Lower leg skin (tissue), 4 donors: ENCODE measurements around the gene HLA-DQA2. TPM values are rescaled to one million over a fixed set of nuclear protein-coding genes. Genes with fewer than 3 reads are reported as not detected.
A peak's percentile ranks its signal among the peaks of the same experiment; 100 is the strongest.

ENCODE experiments used
- DNase-seq, 2 donors: peaks; one replicate each; pipeline ENCODE4 v3.0.0-alpha.2; 2019; ENCODE audit warnings: low spot score in 2 of 2
- H3K4me3 ChIP-seq: fragments of 200-600 bp; sonication (generic); 2 replicates; pipeline ENCODE4 v1.5.1; 2017; ENCODE audit warnings: mild to moderate bottlenecking, low read depth; ENCODE audit not compliant: poor library complexity, severe bottlenecking
- POLR2A ChIP-seq, 2 donors: fragments of 450-650 bp; IDR thresholded peaks; one replicate each; pipeline ENCODE4 v1.6.1; 2016 to 2017; ENCODE audit warnings: antibody characterized with exemption in 2 of 2, mild to moderate bottlenecking in 1 of 2, moderate library complexity in 1 of 2
- WGBS, 2 donors: methylation state at CpG; one replicate each; pipeline ENCODE4 v1.1.5; 2018; 5-methylcytosine and 5-hydroxymethylcytosine counted together
- intact Hi-C: fragments of 100-400 bp; cut with DNase I; formaldehyde crosslinking; loops from one replicate; pipeline ENCODE4 v1.15.0; 2023; ENCODE audit warnings: low total_unique reads
- microRNA-seq, 2 donors: library from miRNA; unstranded; fragments of <30 nt; microRNA quantifications; one replicate each; pipeline ENCODE4, GENCODE V29; 2016; ENCODE audit warnings: borderline replicate concordance in 2 of 2, borderline number of aligned reads in 1 of 2
- total RNA-seq, 4 donors: library from RNA; depleted of rRNA; stranded (reverse); fragments of >200 nt; gene quantifications; one replicate each; pipeline ENCODE4 v1.1.0, GENCODE V29; 2016
- TF ChIP-seq, protein P1 (sequence below), 3 donors: fragments of 450-650 bp; IDR thresholded peaks; one replicate each; pipeline ENCODE4 v1.5.1; 2016; ENCODE audit warnings: antibody characterized with exemption in 3 of 3, mild to moderate bottlenecking in 3 of 3, moderate library complexity in 2 of 3

Gene HLA-DQA2
- total RNA-seq, 4 donors from 2014 or later: 3.4 to 7.2 (median 5.6) TPM

DNA sequence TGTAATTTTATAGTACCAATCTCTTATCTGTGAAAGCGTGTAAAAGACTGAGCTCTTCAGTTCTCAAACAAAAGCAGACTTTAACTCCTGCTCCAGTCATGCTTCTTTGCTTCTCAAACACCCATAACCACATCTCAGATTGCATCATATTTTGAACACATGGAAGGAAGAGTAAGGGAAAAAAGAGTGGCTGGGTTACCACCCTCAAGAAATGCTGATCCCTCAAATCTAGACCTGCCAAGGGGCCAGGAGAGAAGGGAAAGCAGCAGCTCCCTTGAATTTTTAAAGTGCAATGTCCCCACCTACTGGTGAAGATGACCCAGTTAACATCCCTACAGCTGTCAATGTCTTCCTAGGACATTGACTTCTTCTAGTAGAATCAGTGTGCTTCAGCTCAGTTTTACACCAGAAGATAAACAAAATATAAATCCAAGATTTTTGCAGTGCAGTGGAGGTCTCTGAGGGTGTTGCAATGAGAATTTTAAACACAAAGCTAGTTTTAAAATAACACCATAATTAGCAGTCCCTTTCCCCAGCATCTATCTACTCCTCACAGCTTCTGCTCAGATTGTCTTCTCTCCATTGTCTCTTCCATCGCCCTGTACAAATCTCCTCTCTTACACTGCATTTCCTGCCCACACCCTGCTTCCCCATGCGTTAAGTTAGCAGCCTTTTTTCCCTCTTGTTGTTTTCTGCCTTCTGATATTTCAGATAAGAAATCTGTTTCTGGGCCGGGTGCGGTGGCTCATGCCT is 44.8 kb downstream of the HLA-DQA2 start:
- 45 to 46% methylated on average over 5 of the region's 5 CpGs for WGBS, 2 donors
- intact Hi-C loops: no loop called here
- H3K4me3 ChIP-seq: no peak overlapping the region
- no peak for TF ChIP-seq POLR2A (IDR thresholded peaks at IDR 0.05)
- TF ChIP-seq, protein P1, sequence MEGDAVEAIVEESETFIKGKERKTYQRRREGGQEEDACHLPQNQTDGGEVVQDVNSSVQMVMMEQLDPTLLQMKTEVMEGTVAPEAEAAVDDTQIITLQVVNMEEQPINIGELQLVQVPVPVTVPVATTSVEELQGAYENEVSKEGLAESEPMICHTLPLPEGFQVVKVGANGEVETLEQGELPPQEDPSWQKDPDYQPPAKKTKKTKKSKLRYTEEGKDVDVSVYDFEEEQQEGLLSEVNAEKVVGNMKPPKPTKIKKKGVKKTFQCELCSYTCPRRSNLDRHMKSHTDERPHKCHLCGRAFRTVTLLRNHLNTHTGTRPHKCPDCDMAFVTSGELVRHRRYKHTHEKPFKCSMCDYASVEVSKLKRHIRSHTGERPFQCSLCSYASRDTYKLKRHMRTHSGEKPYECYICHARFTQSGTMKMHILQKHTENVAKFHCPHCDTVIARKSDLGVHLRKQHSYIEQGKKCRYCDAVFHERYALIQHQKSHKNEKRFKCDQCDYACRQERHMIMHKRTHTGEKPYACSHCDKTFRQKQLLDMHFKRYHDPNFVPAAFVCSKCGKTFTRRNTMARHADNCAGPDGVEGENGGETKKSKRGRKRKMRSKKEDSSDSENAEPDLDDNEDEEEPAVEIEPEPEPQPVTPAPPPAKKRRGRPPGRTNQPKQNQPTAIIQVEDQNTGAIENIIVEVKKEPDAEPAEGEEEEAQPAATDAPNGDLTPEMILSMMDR (IDR thresholded peaks at IDR 0.05): no peak
- peak in 1 of 2 donors; percentile 55 for DNase-seq

DNA sequence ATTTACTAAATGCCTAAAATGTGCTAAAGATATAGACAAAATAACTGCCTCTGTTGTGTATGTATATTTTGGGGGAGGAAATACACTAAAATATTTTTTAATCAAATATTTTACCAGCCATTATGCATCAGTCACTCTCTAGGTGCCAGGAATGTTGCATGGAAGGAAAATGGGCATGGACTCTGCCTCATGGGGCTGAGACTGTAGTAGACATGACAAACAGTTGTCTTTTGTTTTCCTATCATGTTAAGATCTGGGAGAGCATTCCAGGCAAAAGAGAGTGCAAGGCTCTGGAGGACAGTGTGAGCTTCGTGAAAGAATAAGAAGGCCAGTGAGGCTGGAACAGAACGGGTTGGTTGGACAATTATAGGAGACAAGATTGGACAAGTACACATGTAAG is 49.1 kb downstream of the HLA-DQA2 start:
- DNase-seq: no peak
- no peak overlapping the region for H3K4me3 ChIP-seq
- no peak for TF ChIP-seq POLR2A (IDR thresholded peaks at IDR 0.05)
- TF ChIP-seq, protein P1 (IDR thresholded peaks at IDR 0.05): no peak
- WGBS, 2 donors: 39% methylated on average over 2 of the region's 2 CpGs
- intact Hi-C loops: loop anchor here (10.0 kb wide), 1 partner anchor 376 kb away; no protein-coding TSS in a partner anchor

DNA sequence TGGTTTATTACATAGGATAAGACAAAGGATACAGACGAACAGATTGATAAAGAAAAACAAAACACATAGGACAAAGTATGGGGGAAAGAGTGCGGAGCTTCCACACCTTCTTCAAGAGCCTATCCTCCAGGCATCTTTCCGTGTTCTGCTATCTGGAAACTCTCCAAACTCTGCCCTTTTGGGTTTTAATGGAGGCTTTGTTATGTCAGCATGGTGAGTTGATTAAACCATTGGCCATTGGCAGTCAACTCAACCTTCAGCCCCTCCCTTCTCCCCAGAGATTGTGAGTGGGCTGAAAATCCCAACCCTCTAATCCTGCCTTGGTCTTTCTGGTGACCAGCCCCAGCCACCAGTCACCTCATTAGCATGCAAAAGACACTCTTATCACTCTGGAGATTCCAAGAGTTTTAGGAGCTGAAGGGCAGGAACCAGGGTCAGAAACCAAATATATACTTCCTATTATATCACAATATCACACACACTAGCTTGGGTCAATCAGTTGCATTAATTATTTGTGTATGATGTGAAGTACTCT is 51.8 kb downstream of the HLA-DQA2 start:
- TF ChIP-seq, protein P1 (IDR thresholded peaks at IDR 0.05): no peak
- TF ChIP-seq POLR2A (IDR thresholded peaks at IDR 0.05): no peak
- no peak overlapping the region for H3K4me3 ChIP-seq
- intact Hi-C loops: loop anchor here (10.0 kb wide), 1 partner anchor 378 kb away; no protein-coding TSS in a partner anchor
- WGBS, 2 donors: 42 to 64% methylated on average over 3 of the region's 3 CpGs
- no peak for DNase-seq

DNA sequence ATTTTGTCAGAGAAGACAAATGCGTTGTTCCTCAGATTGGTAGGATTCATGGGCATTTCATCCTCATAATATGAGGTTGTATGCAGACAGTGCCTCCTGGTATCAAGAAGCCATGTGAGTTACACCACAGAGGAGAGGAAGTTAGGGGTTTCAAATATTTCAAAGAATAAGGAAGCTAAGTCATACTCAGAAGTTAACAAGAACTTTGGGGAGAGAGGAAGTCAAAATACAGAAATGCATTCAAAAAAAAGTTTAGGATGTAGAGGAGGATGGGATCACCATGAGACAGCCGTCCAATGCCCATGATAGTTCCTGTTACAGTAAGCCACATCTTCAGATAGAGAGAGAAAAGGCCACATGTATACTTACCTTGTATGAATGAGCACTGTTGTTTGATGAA is 53.3 kb downstream of the HLA-DQA2 start:
- 69% methylated on average over 2 of the region's 2 CpGs for WGBS, 2 donors
- no peak for TF ChIP-seq POLR2A (IDR thresholded peaks at IDR 0.05)
- TF ChIP-seq, protein P1 (IDR thresholded peaks at IDR 0.05): no peak
- no peak overlapping the region for H3K4me3 ChIP-seq
- intact Hi-C loops: loop anchor here (10.0 kb wide), 1 partner anchor 380 kb away; no protein-coding TSS in a partner anchor
- DNase-seq: no peak

Small RNA genes within 50 kb of the gene (microRNA-seq; reads per million reads assigned to microRNA genes)
- gene MIR3135B: 0 reads per million in 2 donors

Other genes starting within 250 kb of the HLA-DQA2 start
- gene HLA-DRB5, start 211.1 kb upstream of the HLA-DQA2 start, total RNA-seq: 10 to 100 TPM in 1 of 4 donors, 1 to 10 TPM in 2, under 1 TPM in 1; 0.25 to 23.9 (median 2.7) TPM
- 10 to 100 TPM; 37.6 to 65.7 (median 58.6) TPM for gene HLA-DRB1, start 151.5 kb upstream of the HLA-DQA2 start, total RNA-seq
- 10 to 100 TPM in 2 of 4 donors, 1 to 10 TPM in 2; 4.7 to 19.8 (median 10.3) TPM for gene HLA-DQA1, start 104.0 kb upstream of the HLA-DQA2 start, total RNA-seq
- gene HLA-DQB1, start 74.7 kb upstream of the HLA-DQA2 start, total RNA-seq: 10 to 100 TPM in 1 of 4 donors, 1 to 10 TPM in 2, under 1 TPM in 1; 0.44 to 11.3 (median 4.4) TPM
- gene HLA-DQB2, start 22.1 kb downstream of the HLA-DQA2 start, total RNA-seq: 10 to 100 TPM; 63.7 to 89.1 (median 68.7) TPM
- 1 to 10 TPM; 1.7 to 3.3 (median 2.1) TPM for gene HLA-DOB, start 75.6 kb downstream of the HLA-DQA2 start, total RNA-seq
- gene TAP2, start 97.3 kb downstream of the HLA-DQA2 start, total RNA-seq: 10 to 100 TPM; 13.6 to 23.3 (median 15.6) TPM
- 10 to 100 TPM; 38.9 to 63.9 (median 50.3) TPM for gene PSMB8, start 102.7 kb downstream of the HLA-DQA2 start, total RNA-seq
- gene TAP1, start 112.3 kb downstream of the HLA-DQA2 start, total RNA-seq: 100 to 1,000 TPM in 3 of 4 donors, 10 to 100 TPM in 1; 90.7 to 113 (median 105) TPM
- gene PSMB9, start 112.8 kb downstream of the HLA-DQA2 start, total RNA-seq: 10 to 100 TPM; 25.4 to 29.9 (median 28.1) TPM
- 10 to 100 TPM; 15.3 to 23.2 (median 18.4) TPM for gene HLA-DMB, start 199.6 kb downstream of the HLA-DQA2 start, total RNA-seq
- 10 to 100 TPM; 11.5 to 33.4 (median 22.4) TPM for gene HLA-DMA, start 211.7 kb downstream of the HLA-DQA2 start, total RNA-seq
- 100 to 1,000 TPM in 3 of 4 donors, 10 to 100 TPM in 1; 97.5 to 130 (median 119) TPM for gene BRD2, start 227.2 kb downstream of the HLA-DQA2 start, total RNA-seq